MCF 10A (cell line): ENCODE results near the gene RERE. TPM values are rescaled to one million over a fixed set of nuclear protein-coding genes. Genes with fewer than 3 reads are reported as not detected.

ENCODE experiments used
- BruUV-seq: library from RNA; stranded (reverse); fragments of 400-500 nt; replicated peaks from 2 replicates; lab custom pipeline; 2021; lab: Mats Ljungman, UMichigan
- CTCF ChIA-PET: fragments of 300-600 bp; sonication (Branson Sonifier 250); formaldehyde crosslinking; extraction: SDS; loops from one replicate; lab custom pipeline; 2021; ENCODE audit warnings: antibody characterized with exemption, inconsistent platforms; lab: Yijun Ruan, JAX
- POLR2A ChIA-PET: fragments of 300-600, 350-650 bp; sonication (Branson Sonifier 250); formaldehyde crosslinking; extraction: SDS; loops from one replicate; lab custom pipeline; 2020; ENCODE audit warnings: antibody characterized with exemption, inconsistent platforms; lab: Yijun Ruan, JAX
- DNase-seq: peaks from one replicate; pipeline ENCODE4 v3.0.0-alpha.2; 2018; ENCODE audit not compliant: unreplicated experiment
- H3K27ac Mint-ChIP-seq: one replicate; pipeline ENCODE4 v1.8.0; 2022; ENCODE audit warnings: mild to moderate bottlenecking, low read depth, mixed read lengths; ENCODE audit not compliant: unreplicated experiment
- H3K27me3 Mint-ChIP-seq: one replicate; pipeline ENCODE4 v1.8.0; 2022; ENCODE audit warnings: mixed read lengths; ENCODE audit not compliant: insufficient read depth, unreplicated experiment
- H3K36me3 Mint-ChIP-seq: one replicate; pipeline ENCODE4 v1.8.0; 2022; ENCODE audit warnings: mild to moderate bottlenecking, moderate library complexity, mixed read lengths; ENCODE audit not compliant: insufficient read depth, unreplicated experiment
- H3K4me1 Mint-ChIP-seq: one replicate; pipeline ENCODE4 v1.8.0; 2022; ENCODE audit warnings: mixed read lengths; ENCODE audit not compliant: insufficient read depth, unreplicated experiment
- H3K4me3 Mint-ChIP-seq: one replicate; pipeline ENCODE4 v1.8.0; 2022; ENCODE audit warnings: mild to moderate bottlenecking, moderate library complexity, mixed read lengths; ENCODE audit not compliant: unreplicated experiment
- H3K9me3 Mint-ChIP-seq: one replicate; pipeline ENCODE4 v1.8.0; 2022; ENCODE audit warnings: mixed read lengths; ENCODE audit not compliant: unreplicated experiment
- intact Hi-C: fragments of 100-400 bp; cut with micrococcal nuclease; formaldehyde crosslinking; loops from 2 replicates; pipeline ENCODE4 v1.14.1; 2022
- total RNA-seq: library from RNA; stranded (reverse); gene quantifications from 2 replicates; pipeline ENCODE4 v1.2.3, GENCODE V29; 2022
- TF ChIP-seq, protein P1 (sequence below): fragments of 200-600 bp; IDR thresholded peaks from one replicate; pipeline ENCODE4 v1.8.0; 2022; ENCODE audit warnings: antibody characterized with exemption, mild to moderate bottlenecking; ENCODE audit not compliant: unreplicated experiment

RERE gene
- total RNA-seq, 1 experiment from 2014 or later, result 48.4 TPM

DNA sequence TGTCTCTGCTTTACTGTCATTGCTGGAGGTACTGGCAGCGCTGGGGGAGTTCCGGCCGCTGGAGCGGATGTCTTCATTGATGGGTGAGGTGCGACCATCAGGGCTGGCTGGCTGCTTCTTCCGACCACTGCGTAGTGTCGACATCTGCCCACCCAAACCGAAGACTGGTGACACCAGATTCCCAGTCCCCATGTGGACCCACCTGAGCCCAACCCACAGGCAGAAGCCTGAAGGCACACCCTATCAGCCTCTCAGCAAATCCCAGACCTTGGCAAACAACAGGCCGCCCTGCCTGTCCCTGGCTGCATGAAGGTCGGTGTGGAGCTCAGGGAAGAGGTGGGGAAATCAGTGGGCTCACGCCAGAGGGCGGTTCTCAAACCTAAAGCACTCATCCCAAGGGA is 454.7 kb downstream of the RERE start:
- intact Hi-C loops, result no loop called here
- Mint-ChIP-seq H3K36me3 (peaks cover 64% of the 10 kb centered on the region), H3K4me3 (no peak overlapping the region), H3K4me1 (no peaks in the 10 kb centered on the region), H3K27me3 (no peaks in the 10 kb centered on the region), H3K27ac (no peak overlapping the region), H3K9me3 (no peaks in the 10 kb centered on the region)
- BruUV-seq, result no TSS peak
- no peak for DNase-seq
- POLR2A ChIA-PET, result interaction anchor here (0.7 kb wide), 1 partner anchor 56 kb away, joined by 4 read pairs; no protein-coding TSS in a partner anchor
- CTCF ChIA-PET, result no interaction called here
- TF ChIP-seq, protein P1, sequence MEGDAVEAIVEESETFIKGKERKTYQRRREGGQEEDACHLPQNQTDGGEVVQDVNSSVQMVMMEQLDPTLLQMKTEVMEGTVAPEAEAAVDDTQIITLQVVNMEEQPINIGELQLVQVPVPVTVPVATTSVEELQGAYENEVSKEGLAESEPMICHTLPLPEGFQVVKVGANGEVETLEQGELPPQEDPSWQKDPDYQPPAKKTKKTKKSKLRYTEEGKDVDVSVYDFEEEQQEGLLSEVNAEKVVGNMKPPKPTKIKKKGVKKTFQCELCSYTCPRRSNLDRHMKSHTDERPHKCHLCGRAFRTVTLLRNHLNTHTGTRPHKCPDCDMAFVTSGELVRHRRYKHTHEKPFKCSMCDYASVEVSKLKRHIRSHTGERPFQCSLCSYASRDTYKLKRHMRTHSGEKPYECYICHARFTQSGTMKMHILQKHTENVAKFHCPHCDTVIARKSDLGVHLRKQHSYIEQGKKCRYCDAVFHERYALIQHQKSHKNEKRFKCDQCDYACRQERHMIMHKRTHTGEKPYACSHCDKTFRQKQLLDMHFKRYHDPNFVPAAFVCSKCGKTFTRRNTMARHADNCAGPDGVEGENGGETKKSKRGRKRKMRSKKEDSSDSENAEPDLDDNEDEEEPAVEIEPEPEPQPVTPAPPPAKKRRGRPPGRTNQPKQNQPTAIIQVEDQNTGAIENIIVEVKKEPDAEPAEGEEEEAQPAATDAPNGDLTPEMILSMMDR, result no peak

DNA sequence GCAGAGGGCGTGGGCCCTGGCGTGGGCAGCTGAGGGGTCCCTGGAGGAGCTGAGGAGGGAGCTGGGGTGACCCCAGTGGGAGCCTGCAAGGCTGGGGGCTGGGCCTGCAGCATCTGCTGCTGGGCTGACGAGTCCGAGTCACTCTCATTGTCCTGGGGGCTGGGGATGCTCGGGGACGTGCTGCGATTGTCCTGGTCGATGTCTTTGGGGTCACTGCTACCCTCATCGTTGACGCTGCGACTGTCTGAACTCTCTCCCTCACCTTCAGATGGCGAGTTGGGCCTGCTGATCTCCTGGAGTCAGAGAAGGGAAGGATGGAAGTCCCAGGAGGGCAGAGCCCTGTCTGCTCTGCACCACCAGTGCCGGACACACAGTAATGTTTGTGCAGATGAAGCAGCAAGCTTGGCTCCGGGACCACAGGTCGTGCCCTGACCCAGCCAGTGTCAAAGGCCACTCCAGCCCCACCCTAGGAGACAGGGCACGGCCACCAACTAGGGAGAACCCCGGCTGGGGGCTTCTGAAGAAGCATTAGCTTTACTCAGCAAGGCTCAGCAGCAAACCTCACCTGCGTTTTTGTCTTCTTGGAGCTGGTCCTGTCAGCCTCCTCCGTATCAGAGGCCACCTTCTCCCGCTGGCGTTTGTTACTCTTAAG is 456.1 kb downstream of the RERE start:
- CTCF ChIA-PET, result interaction anchor here (0.6 to 1.1 kb wide), 3 partner anchors 11 to 379 kb away, joined by 3 read pairs; no protein-coding TSS in a partner anchor
- Mint-ChIP-seq H3K4me3 (no peak overlapping the region), H3K27me3 (no peaks in the 10 kb centered on the region), H3K4me1 (peaks cover 5% of the 10 kb centered on the region), H3K9me3 (no peaks in the 10 kb centered on the region), H3K27ac (no peak overlapping the region), H3K36me3 (peaks cover 71% of the 10 kb centered on the region)
- TF ChIP-seq, protein P1, result no peak
- intact Hi-C loops, result no loop called here
- no peak for DNase-seq
- BruUV-seq, result TSS peak; percentile 14
- POLR2A ChIA-PET, result no interaction called here

DNA sequence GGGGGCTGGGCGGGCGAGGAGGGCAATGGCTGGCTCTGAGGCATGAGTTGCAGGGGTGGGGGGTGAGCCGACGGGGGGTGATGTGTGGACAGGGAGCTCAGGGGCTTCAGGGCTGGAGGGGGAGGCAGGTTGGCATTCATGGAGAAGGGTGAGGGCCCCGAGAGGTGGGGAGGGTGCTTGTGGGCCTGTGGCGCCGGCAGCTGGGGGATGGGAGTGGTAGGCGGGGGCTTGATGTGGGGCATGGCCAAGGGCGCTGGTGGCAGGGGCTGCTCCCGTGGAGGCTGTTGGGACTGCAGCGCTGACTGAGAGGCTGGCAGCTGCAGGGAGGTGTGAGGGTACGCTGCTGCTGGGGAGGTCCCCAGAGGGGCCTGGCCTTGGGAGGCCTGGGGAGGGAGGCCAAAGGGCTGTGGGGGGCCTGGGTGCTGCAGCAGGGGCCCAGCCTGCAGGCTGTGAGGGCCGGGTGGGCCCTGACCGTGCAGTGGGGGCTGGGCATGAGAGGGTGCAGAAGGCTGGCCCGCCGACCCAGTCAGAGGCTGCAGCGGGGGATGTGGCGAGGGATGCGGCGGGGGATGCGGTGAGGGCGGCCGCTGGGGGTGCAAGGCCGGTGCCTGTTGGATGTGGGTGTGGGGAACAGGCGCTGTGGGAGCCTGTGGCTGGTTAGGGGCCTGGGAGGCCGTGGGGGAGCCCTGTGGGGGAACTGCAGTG is 456.8 kb downstream of the RERE start:
- no TSS peak for BruUV-seq
- H3K36me3 Mint-ChIP-seq, result peaks cover 73% of the 10 kb centered on the region

More for the DNA sequence above, 456.8 kb downstream of the RERE start:
- Mint-ChIP-seq H3K9me3 (no peaks in the 10 kb centered on the region), H3K4me3 (no peak overlapping the region), H3K27me3 (no peaks in the 10 kb centered on the region), H3K4me1 (peaks cover 5% of the 10 kb centered on the region), H3K27ac (no peak overlapping the region)
- ChIA-PET CTCF (interaction anchor here (0.6 to 1.1 kb wide), 2 partner anchors 10 to 46 kb away, joined by 3 read pairs; no protein-coding TSS in a partner anchor), POLR2A (no interaction called here)
- intact Hi-C loops, result no loop called here
- TF ChIP-seq, protein P1, result no peak
- no peak for DNase-seq
